IPS-18c (cell line): ENCODE measurements around the gene CLN5.
"Not testable (repeated sequence)": the region's sequence is repeated elsewhere in the genome, so short reads cannot be mapped to it uniquely, and the experiment has no call there.

Source experiments
- H3K4me3 ChIP-seq: 2 replicates; pipeline ENCODE4 v1.7.0; 2013; ENCODE audit warnings: low read depth, mild to moderate bottlenecking, low read length, moderate library complexity; ENCODE audit not compliant: insufficient read depth
- H3K9me3 ChIP-seq: one replicate; pipeline ENCODE4 v1.6.1; 2013; ENCODE audit warnings: mild to moderate bottlenecking, low read length, moderate library complexity; ENCODE audit not compliant: control insufficient read depth, insufficient read depth

The CLN5 gene

GRCh38 chr13:76991796-76992547, at the start of gene CLN5:
Gene CLN5, plus strand, starts transcription at chr13:76992081. Its CDS starts 18 bp downstream, at chr13:76992099.
- H3K4me3 ChIP-seq = peak within 1 kb of the TSS; percentile 81
- no peaks in the 10 kb centered on the region for H3K9me3 ChIP-seq

- H3K9me3 ChIP-seq = no peaks in the 10 kb centered on the region
- no peak overlapping the region for H3K4me3 ChIP-seq
These were observed 49.5 kb upstream of the CLN5 start for GRCh38 chr13:76942363-76942762.

- Histone ChIP-seq H3K9me3 (no peaks in the 10 kb centered on the region), H3K4me3 (no peak overlapping the region)
These were observed 48.2 kb upstream of the CLN5 start for GRCh38 chr13:76943646-76944045.

GRCh38 chr13:76944456-76944855, 47.4 kb upstream of the CLN5 start:
- H3K4me3 ChIP-seq = no peak overlapping the region
- no peaks in the 10 kb centered on the region for H3K9me3 ChIP-seq

- Histone ChIP-seq H3K4me3 (no peak within 1 kb of the TSS), H3K9me3 (no peaks in the 10 kb centered on the region)
These were observed 43.7 kb upstream of the CLN5 start, which contains the start of gene ACOD1 for GRCh38 chr13:76948149-76948548. Gene ACOD1, plus strand, starts transcription at chr13:76948511. Its CDS starts 48 bp downstream, at chr13:76948559.

- Histone ChIP-seq H3K9me3 (no peaks in the 10 kb centered on the region), H3K4me3 (no peak overlapping the region)
These were observed 41.8 kb upstream of the CLN5 start for GRCh38 chr13:76950101-76950500.

GRCh38 chr13:76953968-76954367, 37.9 kb upstream of the CLN5 start:
- peaks cover 3% of the 10 kb centered on the region for H3K9me3 ChIP-seq
- no peak overlapping the region for H3K4me3 ChIP-seq

GRCh38 chr13:76954538-76954937, 37.3 kb upstream of the CLN5 start:
- Histone ChIP-seq H3K4me3 (no peak overlapping the region), H3K9me3 (peaks cover 7% of the 10 kb centered on the region)

- H3K4me3 ChIP-seq = no peak overlapping the region
- H3K9me3 ChIP-seq = peaks cover 10% of the 10 kb centered on the region
These were observed 36.7 kb upstream of the CLN5 start for GRCh38 chr13:76955193-76955592.

GRCh38 chr13:76955661-76956060, 36.2 kb upstream of the CLN5 start:
- H3K4me3 ChIP-seq = no peak overlapping the region
- H3K9me3 ChIP-seq = peaks cover 10% of the 10 kb centered on the region

GRCh38 chr13:76958841-76959432, 32.9 kb upstream of the CLN5 start:
- peaks cover 10% of the 10 kb centered on the region for H3K9me3 ChIP-seq
- H3K4me3 ChIP-seq = no peak overlapping the region

- not testable (repeated sequence) for H3K4me3 ChIP-seq, H3K9me3 ChIP-seq
These were observed 32.1 kb upstream of the CLN5 start for GRCh38 chr13:76959734-76960133.

GRCh38 chr13:76965759-76966421, 26.0 kb upstream of the CLN5 start:
- no peak overlapping the region for H3K4me3 ChIP-seq

GRCh38 chr13:76967031-76967430, 24.9 kb upstream of the CLN5 start:
- H3K9me3 ChIP-seq = no peaks in the 10 kb centered on the region
- H3K4me3 ChIP-seq = no peak overlapping the region

More at GRCh38 chr13:76965759-76966421, 26.0 kb upstream of the CLN5 start:
- H3K9me3 ChIP-seq = no peaks in the 10 kb centered on the region

GRCh38 chr13:76968041-76968440, 23.8 kb upstream of the CLN5 start:
- H3K9me3 ChIP-seq = no peaks in the 10 kb centered on the region
- H3K4me3 ChIP-seq = no peak overlapping the region

- no peak overlapping the region for H3K4me3 ChIP-seq
- H3K9me3 ChIP-seq = no peaks in the 10 kb centered on the region
These were observed 22.2 kb upstream of the CLN5 start for GRCh38 chr13:76969488-76970365.

- no peaks in the 10 kb centered on the region for H3K9me3 ChIP-seq
These were observed 20.7 kb upstream of the CLN5 start for GRCh38 chr13:76971215-76971614.

More at GRCh38 chr13:76971215-76971614, 20.7 kb upstream of the CLN5 start:
- no peak overlapping the region for H3K4me3 ChIP-seq
